ENCODE measurements around the gene C14orf119.

Gene C14orf119

GRCh38 chr14:23142826-23143225, 47.5 kb downstream of the C14orf119 start:
- intact Hi-C loops (cut with DNase I), result no loop called here
- peak in 1 of 10 donors; percentile 38 for DNase-seq

GRCh38 chr14:23143911-23144310, 48.6 kb downstream of the C14orf119 start:
- intact Hi-C loops (cut with DNase I), result no loop called here
- no peak for DNase-seq

DNA sequence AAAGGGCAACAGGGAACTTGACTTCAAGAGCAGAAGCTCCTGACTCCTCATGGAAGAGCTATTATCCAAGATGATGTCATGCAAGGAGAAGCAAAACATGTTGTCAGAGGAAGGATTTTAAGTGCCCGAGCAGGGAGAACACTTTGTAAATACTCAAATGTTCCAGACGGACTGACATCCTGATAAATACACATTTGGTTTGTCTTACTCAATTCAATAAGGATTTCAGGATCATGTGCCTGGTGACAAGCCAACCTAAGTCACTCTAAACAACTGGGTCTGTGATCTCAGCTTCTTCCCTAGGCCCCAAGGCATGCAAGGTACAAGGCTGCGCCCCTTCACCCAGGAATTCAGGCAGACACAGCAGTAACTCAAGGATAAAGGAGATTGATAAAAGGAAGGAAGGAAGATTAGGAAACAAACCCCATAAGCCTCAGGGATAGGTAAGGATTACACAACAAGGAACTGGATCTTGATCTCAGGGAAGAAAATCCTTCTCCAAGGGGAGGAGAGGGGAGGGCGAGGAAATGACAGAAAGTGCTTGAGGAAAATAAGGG, 50.6 kb downstream of the C14orf119 start:
- intact Hi-C loops (cut with DNase I), result no loop called here
- DNase-seq, result no peak

- DNase-seq, result peak in 1 of 10 donors; percentile 32
- intact Hi-C loops (cut with DNase I), result no loop called here
Observed at GRCh38 chr14:23146351-23146910, 51.1 kb downstream of the C14orf119 start.

- intact Hi-C loops (cut with DNase I), result no loop called here
- no peak for DNase-seq
Observed at GRCh38 chr14:23146980-23147379, 51.7 kb downstream of the C14orf119 start.

GRCh38 chr14:23147676-23148075, 52.4 kb downstream of the C14orf119 start:
- peak in 8 of 10 donors; percentile 24 to 92 (median 58) for DNase-seq
- intact Hi-C loops (cut with DNase I), result no loop called here

GRCh38 chr14:23148591-23149249, 53.4 kb downstream of the C14orf119 start:
- peak in 1 of 10 donors; percentile 46 for DNase-seq
- intact Hi-C loops (cut with DNase I), result no loop called here

- DNase-seq, result no peak
- intact Hi-C loops (cut with DNase I), result no loop called here
Observed at GRCh38 chr14:23149745-23150144, 54.4 kb downstream of the C14orf119 start.
